Measurements from ENCODE around the gene GRIK3.

DNA sequence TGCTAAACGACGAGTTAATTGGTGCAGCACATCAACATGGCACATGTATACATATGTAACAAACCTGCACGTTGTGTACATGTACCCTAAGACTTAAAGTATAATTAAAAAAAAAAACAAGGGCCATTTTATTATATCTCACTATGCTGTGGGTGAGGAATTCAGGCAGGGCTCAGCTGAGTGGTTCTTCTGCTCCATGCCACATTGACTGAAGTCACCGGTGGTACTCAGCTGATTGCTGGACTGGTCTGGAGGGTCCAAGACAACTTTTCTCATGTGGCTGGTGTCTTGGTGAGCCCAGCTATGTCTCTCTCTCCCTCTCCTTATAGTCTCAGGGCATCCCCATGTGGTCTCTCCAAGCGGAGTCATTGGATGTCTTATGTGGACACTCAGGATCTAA lies 275.0 kb downstream of the GRIK3 start:
- no peak for TF ChIP-seq POLR2A (IDR thresholded peaks at IDR 0.05)
- TF ChIP-seq, protein P1, sequence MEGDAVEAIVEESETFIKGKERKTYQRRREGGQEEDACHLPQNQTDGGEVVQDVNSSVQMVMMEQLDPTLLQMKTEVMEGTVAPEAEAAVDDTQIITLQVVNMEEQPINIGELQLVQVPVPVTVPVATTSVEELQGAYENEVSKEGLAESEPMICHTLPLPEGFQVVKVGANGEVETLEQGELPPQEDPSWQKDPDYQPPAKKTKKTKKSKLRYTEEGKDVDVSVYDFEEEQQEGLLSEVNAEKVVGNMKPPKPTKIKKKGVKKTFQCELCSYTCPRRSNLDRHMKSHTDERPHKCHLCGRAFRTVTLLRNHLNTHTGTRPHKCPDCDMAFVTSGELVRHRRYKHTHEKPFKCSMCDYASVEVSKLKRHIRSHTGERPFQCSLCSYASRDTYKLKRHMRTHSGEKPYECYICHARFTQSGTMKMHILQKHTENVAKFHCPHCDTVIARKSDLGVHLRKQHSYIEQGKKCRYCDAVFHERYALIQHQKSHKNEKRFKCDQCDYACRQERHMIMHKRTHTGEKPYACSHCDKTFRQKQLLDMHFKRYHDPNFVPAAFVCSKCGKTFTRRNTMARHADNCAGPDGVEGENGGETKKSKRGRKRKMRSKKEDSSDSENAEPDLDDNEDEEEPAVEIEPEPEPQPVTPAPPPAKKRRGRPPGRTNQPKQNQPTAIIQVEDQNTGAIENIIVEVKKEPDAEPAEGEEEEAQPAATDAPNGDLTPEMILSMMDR (IDR thresholded peaks at IDR 0.05) = no peak
